Sciatic nerve (tissue), 2 donors: ENCODE results near the gene RAB5B. TPM values are rescaled to one million over a fixed set of nuclear protein-coding genes. Genes with fewer than 3 reads are reported as not detected.

ENCODE experiments used
- ATAC-seq: fragments of 200-7000 bp; cut with Tn5 transposase; one replicate; pipeline ENCODE4 v1.9.1; 2020; ENCODE audit warnings: mild to moderate bottlenecking, moderate library complexity
- DNase-seq: peaks from one replicate; pipeline ENCODE4 v3.0.0-alpha.2; 2020; ENCODE audit warnings: low spot score
- intact Hi-C: fragments of 100-400 bp; cut with DNase I; formaldehyde crosslinking; loops from one replicate; pipeline ENCODE4 v1.14.2; 2022
- total RNA-seq: library from RNA; stranded (reverse); fragmentation: NEBNext Ultra II Directional; extraction: Animal tissue kit (Norgen Biotek cat#: 25700); gene quantifications from one replicate; pipeline ENCODE4 v1.2.1, GENCODE V29; 2021
- donor health status: DM: no; HTN: no; CAD: no.
- donor health status: DM: no; HTN: no; CAD: no.

Gene RAB5B, protein sequence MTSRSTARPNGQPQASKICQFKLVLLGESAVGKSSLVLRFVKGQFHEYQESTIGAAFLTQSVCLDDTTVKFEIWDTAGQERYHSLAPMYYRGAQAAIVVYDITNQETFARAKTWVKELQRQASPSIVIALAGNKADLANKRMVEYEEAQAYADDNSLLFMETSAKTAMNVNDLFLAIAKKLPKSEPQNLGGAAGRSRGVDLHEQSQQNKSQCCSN
- 143 TPM for total RNA-seq

- ATAC-seq: peak; percentile 96
- intact Hi-C loops: no loop called here
Observed at GRCh38 chr12:55973599-55974307, at the start of gene RAB5B. Gene RAB5B, plus strand, starts transcription at chr12:55974078. Its CDS starts 12,883 bp downstream, at chr12:55986961.

GRCh38 chr12:55925371-55925770 is 48.5 kb upstream of the RAB5B start:
- DNase-seq (no peak), ATAC-seq (no peak)
- intact Hi-C loops: no loop called here

More at GRCh38 chr12:55973599-55974307, at the start of gene RAB5B:
- DNase-seq: peak; percentile 99

GRCh38 chr12:55925870-55926737 is 47.8 kb upstream of the RAB5B start:
- intact Hi-C loops: no loop called here
- ATAC-seq (no peak), DNase-seq (no peak)

DNA sequence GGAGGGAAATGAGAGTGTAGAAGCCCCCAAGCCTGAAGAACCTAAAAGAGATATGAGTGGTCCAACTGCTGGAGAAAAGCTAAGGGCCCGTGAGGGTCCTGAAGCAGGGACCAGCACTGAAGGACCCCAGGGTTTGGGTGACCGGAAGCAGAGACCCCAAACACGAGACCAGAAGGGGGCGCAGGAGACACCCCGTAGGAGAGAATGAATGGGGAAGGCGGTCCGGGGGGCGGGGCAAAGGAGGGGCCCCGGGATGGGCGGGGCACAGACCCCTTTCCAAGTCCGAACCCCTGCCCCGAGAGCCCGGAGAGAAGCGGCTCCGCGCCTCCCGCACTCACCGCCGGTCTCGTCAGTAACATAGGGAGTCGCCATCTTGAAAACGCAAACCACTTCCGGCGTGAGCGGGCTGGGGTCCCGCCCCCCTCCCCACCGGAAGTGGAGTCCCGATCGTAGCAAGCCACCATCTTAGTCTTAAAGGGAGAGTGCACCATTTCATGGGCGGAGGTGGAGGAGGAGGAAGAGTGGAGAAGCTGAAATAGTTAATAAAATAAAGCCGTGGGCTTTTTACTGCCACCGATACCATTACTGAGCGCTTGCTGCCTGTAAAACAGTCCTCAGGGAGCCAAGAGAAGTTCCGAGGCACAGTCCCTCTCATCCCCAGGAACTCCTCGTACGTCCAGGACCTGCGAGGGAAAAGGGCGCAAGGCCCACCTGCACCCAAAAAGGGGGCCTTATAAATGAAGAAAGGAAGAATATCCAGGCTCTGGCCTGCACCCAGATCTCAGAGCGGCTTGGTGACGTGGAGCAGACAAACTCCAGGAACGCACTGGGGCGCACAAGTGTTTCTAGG is 46.9 kb upstream of the RAB5B start:
- peak; percentile 92 for ATAC-seq
- intact Hi-C loops: no loop called here
- peak; percentile 96 for DNase-seq

- intact Hi-C loops: no loop called here
- ATAC-seq: peak; percentile 63
- peak; percentile 85 for DNase-seq
Observed at GRCh38 chr12:55927588-55928502, 46.0 kb upstream of the RAB5B start, which contains the start of gene PYM1. Gene PYM1, minus strand, starts transcription at chr12:55927894. Its CDS starts 133 bp downstream, at chr12:55927761.

DNA sequence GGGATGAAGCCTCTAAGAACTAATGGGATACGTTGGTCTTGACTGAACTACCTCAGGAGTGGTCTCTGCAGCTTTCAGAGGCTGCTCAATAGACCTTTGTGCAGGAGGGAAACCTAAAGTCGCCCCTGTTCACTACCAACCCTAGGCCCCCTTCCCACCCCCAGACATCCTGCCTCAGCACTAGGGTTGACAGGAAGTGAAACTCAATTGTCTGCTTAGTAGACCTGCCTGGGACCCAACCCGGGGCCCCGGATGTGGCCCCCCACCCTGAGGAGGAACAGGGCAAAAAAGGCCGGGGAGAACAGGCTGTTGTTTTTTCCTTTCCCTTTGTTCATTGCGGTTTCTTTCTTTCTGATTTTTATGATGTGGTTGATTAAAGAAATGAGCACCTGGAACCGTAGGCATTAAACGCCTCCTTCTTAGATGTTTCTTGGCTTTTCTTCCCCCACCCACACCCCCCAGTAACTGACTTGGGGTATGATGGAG is 44.5 kb upstream of the RAB5B start:
- DNase-seq (no peak), ATAC-seq (no peak)
- intact Hi-C loops: no loop called here

DNA sequence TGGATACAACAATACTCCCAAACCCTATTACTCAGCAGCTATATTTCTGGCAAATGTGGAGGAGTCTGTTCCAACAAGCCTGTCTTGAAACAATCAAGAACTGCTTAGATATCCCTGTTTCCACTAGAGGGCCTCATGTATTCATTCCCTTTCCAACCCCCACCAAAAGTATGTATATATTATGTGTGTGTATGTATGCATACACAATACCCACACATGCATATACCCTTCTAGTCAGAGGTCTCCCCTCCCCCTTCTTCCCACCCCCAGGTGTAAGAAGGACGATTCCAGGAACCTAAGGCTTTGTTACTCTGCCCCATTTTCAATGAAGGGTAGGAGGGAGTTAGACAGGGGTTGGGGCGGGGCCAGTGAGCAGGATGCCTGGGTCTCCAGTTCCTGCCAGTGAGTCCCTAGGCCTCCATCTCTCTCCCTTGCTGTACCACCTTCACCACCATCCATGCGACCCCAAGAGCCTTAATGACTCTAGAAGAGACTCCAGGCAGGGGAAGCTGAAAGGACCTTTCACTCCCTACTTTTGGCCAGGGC is 43.0 kb upstream of the RAB5B start, which contains the start of gene DGKA:
Gene DGKA (plus strand): TSS at position 392 of the 546 bp plus-strand sequence. CDS start 5,342 bp downstream, outside the sequence.
- DNase-seq (no peak), ATAC-seq (peak; percentile 3)
- intact Hi-C loops: loop anchor here (5.0 kb wide), 1 partner anchor 114 kb away; the partner anchor contains the start of genes ORMDL2 and SARNP

GRCh38 chr12:55931317-55931779 is 42.5 kb upstream of the RAB5B start:
- intact Hi-C loops: loop anchor here (5.0 kb wide), 1 partner anchor 114 kb away; the partner anchor contains the start of genes ORMDL2 and SARNP
- DNase-seq (no peak), ATAC-seq (no peak)

DNA sequence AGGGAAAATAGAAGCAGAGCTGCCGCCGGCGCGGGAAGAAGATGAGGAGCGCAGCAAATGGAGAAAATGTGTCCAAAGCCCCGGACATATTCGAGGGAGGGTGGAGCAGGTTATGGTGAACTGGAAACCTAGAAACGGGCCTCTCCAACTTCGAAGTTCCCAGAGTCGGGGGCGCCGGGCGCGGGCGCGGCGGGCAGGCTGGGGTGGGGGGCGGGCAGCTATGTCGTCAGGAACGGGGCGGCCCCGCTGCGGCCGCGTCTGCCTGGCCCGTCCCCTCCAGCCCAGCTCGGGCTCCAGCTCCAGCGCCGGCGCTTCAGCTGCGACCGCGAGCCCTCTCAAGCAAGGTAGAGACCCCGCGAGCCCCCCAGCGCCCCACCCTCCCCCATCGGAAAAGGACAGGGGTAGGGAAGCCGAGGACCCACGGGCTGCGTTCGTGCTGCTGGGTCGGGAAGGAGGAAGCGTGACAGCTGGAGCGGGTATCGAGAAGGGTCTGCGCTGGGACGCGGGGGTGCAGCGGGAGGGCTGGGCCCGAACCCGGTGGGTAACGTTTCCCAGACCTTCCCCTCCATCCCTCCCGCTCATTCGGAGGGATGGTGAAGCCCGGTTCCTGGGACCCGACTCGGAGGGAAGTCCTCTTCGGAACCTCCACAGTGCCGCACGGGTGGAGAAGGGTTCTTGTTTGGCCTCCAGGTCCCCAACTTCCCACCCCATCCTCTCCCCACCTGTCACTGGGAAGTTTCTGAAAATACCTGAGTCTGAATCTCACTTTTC is 41.9 kb upstream of the RAB5B start:
- DNase-seq (peak; percentile 81), ATAC-seq (peak; percentile 67)
- intact Hi-C loops: loop anchor here (5.0 kb wide), 1 partner anchor 115 kb away; the partner anchor contains the start of genes ORMDL2 and SARNP

DNA sequence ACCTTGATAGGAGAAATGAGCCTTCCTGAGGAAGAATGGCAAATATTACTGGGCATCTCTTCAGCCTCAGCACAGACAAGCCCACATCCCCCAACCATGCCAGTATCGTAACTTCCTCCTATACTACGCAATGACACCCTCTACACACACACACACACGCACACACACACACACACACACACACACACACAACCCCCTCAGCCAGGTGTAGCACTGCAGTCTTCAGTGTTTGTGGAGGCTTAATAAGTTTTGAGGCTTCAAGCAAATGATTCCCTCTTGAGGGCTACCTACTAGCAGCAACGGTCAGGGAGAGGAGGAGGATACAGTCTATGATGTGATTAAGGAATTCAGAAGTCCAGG is 41.3 kb upstream of the RAB5B start:
- ATAC-seq: peak; percentile 34
- no peak for DNase-seq
- intact Hi-C loops: loop anchor here (5.0 kb wide), 1 partner anchor 115 kb away; the partner anchor contains the start of genes ORMDL2 and SARNP

DNA sequence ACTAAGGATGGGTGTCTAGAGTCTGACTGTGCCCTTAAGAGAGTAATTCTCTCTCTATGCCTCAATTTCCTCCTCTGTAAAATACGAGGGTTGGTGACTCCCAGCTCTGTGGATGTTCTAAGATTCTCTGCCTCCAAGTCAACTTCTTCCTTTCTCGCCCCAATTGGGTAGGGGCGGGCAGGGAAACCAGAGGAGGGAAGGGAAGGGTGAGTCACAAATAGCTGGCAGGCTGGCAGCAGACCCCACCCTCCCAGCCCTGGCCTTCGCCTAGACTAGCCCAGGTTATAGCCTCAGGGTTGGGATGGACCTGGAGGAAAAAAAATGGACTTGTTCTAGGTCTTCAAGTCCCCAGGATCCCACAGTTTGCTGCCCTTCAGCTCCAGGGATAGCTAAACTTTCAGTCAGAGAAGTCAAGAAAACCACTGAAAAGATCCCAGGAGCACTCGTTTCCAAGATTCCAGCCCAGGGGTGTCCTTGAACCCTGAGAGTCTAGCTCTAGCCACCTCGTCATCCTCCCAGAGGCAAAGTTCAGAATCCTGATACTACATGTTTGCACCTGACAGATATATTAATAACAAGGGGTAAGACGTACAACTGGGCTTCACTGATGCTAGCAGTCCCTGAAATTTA is 40.6 kb upstream of the RAB5B start:
- intact Hi-C loops: loop anchor here (5.0 kb wide), 1 partner anchor 116 kb away; the partner anchor contains the start of genes ORMDL2 and SARNP
- DNase-seq (no peak), ATAC-seq (no peak)

DNA sequence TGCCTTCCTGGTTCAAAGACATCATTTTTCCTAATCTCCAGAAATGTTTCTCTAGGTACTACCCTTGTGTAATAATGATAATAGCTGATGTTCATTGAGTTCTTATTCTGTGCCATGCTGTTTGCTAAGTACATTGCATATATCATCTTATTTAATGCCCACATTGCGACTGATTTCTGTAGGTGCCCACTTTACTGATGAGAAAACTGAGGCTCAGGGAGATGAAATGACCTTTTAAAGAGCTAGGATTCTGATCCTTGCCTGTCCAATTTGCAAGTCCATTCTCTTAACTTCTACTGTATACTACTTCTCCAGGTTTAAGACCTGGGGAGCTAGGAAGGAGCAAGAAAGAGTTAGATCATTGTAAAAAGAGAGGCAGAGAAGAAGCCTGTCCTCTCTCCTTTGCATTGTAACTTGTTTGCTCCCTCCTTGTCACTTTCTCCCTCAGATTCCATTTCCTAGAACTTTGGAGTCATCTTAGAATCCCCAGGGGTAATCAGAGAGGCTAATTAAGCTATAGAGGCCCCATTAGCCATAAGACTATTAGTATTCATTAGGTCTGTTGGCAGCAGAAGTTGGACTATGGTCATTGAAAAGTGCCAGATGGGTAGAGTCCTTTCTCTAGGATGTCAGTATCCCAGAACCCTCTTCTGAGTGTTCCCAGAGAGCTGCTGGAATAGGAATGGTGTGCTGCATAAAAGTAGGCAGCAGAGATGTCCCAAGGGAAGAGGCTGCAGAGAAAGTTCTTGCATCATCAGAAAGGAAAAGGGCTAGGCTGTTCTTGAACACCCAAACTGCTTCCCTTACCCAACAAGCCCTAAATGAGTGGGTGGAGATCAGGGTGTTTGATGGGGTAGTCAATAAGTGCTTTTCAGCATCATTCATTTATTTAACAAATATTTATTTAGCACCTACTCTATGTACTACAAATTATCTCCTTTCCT is 39.8 kb upstream of the RAB5B start:
- DNase-seq (no peak), ATAC-seq (no peak)
- intact Hi-C loops: loop anchor here (5.0 kb wide), 1 partner anchor 117 kb away; the partner anchor contains the start of genes ORMDL2 and SARNP

DNA sequence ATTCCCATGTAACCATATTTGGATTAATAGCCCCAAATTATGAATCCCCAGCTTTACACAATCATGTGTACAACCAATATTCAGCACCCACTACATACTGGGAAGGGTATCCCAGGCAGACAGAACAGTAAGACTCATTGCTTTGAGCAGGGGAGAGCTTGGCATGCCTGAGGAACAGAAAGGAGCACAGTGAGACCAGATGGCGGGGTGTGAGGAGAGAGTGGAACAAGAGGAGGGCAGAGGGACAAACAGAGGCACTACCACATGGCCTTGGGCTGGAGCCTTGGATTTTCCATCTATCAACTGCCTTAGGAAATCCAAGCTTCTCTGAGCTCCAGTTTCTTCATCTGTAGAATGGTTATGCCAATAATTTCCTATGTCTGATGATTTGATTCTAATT is 39.1 kb upstream of the RAB5B start:
- ATAC-seq: no peak

GRCh38 chr12:55935738-55936151 is 38.1 kb upstream of the RAB5B start:
- DNase-seq: peak; percentile 75
- intact Hi-C loops: loop anchor here (5.0 kb wide), 1 partner anchor 193 kb away; the partner anchor contains the start of gene GDF11

More for the DNA sequence above, 39.1 kb upstream of the RAB5B start:
- intact Hi-C loops: loop anchor here (5.0 kb wide), 2 partner anchors 117 to 192 kb away; partner anchors contain the start of genes GDF11, ORMDL2 and SARNP
- no peak for DNase-seq

More at GRCh38 chr12:55935738-55936151, 38.1 kb upstream of the RAB5B start:
- peak; percentile 50 for ATAC-seq
